GM12878 (cell line): ENCODE results near the gene KATNA1. TPM values are rescaled to one million over a fixed set of nuclear protein-coding genes. Genes with fewer than 3 reads are reported as not detected.

Experiments used
- ATAC-seq: fragments of 200-7000 bp; cut with Tn5 transposase; 3 replicates; pipeline ENCODE4 v1.9.1; 2020; ENCODE audit warnings: mild to moderate bottlenecking, moderate library complexity
- BruUV-seq: library from RNA; stranded (reverse); fragments of 400-500 nt; replicated peaks from 2 replicates; lab custom pipeline; 2021; lab: Mats Ljungman, UMichigan
- CTCF ChIA-PET: fragments of 300-600 bp; sonication (Branson Sonifier 250); formaldehyde crosslinking; extraction: SDS; loops from one replicate; lab custom pipeline; 2021; ENCODE audit warnings: inconsistent platforms; lab: Yijun Ruan, JAX
- POLR2A ChIA-PET: fragments of 350-600 bp; formaldehyde crosslinking; extraction: SDS; loops from one replicate; lab custom pipeline; 2021; ENCODE audit warnings: inconsistent platforms; lab: Charles Lee
- RAD21 ChIA-PET: fragments of 300-600 bp; sonication (Branson Sonifier 250); formaldehyde crosslinking; loops from one replicate; lab custom pipeline; 2023; ENCODE audit warnings: antibody characterized with exemption; ENCODE audit not compliant: unreplicated experiment; lab: Charles Lee
- SMC1A ChIA-PET: fragments of 300-600 bp; sonication (Branson Sonifier 250); formaldehyde crosslinking; loops from one replicate; lab custom pipeline; 2023; ENCODE audit not compliant: unreplicated experiment, uncharacterized antibody; lab: Charles Lee
- DNase-seq: peaks from one replicate; pipeline ENCODE4 v3.0.0-alpha.2; 2011; ENCODE audit warnings: low read depth, low spot score
- FAIRE-seq: peaks from 3 replicates; lab custom pipeline; 2011; peaks lifted over from hg19 to GRCh38; lab: Jason Lieb, UNC
- H2AFZ ChIP-seq: 2 replicates; pipeline ENCODE4 v1.6.0; 2011; ENCODE audit warnings: low read depth, low read length, control low read depth; ENCODE audit not compliant: control insufficient read depth
- H3K27ac ChIP-seq: 2 replicates; pipeline ENCODE4 v1.5.1; 2011; ENCODE audit warnings: control low read depth; ENCODE audit not compliant: control insufficient read depth, insufficient read depth
- H3K27me3 ChIP-seq, 2 experiments: replicated peaks in 1 of 2; 2 replicates each; pipeline versions ENCODE4 v1.6.0 to v1.6.1; 2011; ENCODE audit warnings: low read length in 1 of 2; ENCODE audit not compliant: control insufficient read depth in 2 of 2, insufficient read depth in 2 of 2
- H3K36me3 ChIP-seq, 2 experiments: 2 replicates each; pipeline ENCODE4 v1.5.1; 2011; ENCODE audit warnings: low read length in 1 of 2; ENCODE audit not compliant: control insufficient read depth in 2 of 2, insufficient read depth in 2 of 2
- H3K4me1 ChIP-seq: 2 replicates; pipeline ENCODE4 v1.6.1; 2011; ENCODE audit warnings: mild to moderate bottlenecking, low read length, moderate library complexity, mixed read lengths; ENCODE audit not compliant: control insufficient read depth, insufficient read depth
- H3K4me2 ChIP-seq: 2 replicates; pipeline ENCODE4 v1.6.0; 2011; ENCODE audit warnings: control low read depth; ENCODE audit not compliant: control insufficient read depth, insufficient read depth
- H3K4me3 ChIP-seq: fragments of 200-600 bp; sonication (generic); 2 replicates; pipeline ENCODE4 v1.5.1; 2016
- H3K79me2 ChIP-seq: 2 replicates; pipeline ENCODE4 v1.6.0; 2011; ENCODE audit warnings: low read length; ENCODE audit not compliant: control insufficient read depth, insufficient read depth
- H3K9ac ChIP-seq: 2 replicates; pipeline ENCODE4 v1.8.0; 2011; ENCODE audit warnings: low read length, control low read depth, mixed read lengths; ENCODE audit not compliant: control insufficient read depth, insufficient read depth
- H3K9me3 ChIP-seq: replicated peaks from 3 replicates; pipeline ENCODE4 v1.5.1; 2011; ENCODE audit warnings: mild to moderate bottlenecking, low read length; ENCODE audit not compliant: control insufficient read depth, insufficient read depth
- H4K20me1 ChIP-seq: 2 replicates; pipeline ENCODE4 v1.6.0; 2011; ENCODE audit not compliant: control insufficient read depth, insufficient read depth
- FOS ChIP-seq: IDR thresholded peaks from 3 replicates; pipeline ENCODE4 v1.6.1; 2011; ENCODE audit warnings: borderline replicate concordance; ENCODE audit not compliant: insufficient read length; ENCODE audit errors: extremely low read depth
- KAT2A ChIP-seq: conservative IDR thresholded peaks from 2 replicates; pipeline ENCODE4 v1.6.1; 2011; ENCODE audit warnings: low read depth, low read length; ENCODE audit not compliant: control insufficient read depth
- KLF5 ChIP-seq: fragments of 450-650 bp; IDR thresholded peaks from 2 replicates; pipeline ENCODE4 v1.6.1; 2014; ENCODE audit warnings: mild to moderate bottlenecking; ENCODE audit not compliant: partially characterized antibody
- MTA2 ChIP-seq: fragments of 450-650 bp; IDR thresholded peaks from 2 replicates; pipeline ENCODE4 v1.6.1; 2016; ENCODE audit warnings: low read depth, mild to moderate bottlenecking, moderate library complexity
- NR2F1 ChIP-seq: fragments of 450-650 bp; conservative IDR thresholded peaks from 2 replicates; pipeline ENCODE4 v1.6.1; 2017; ENCODE audit warnings: mild to moderate bottlenecking
- POU2F2 ChIP-seq: IDR thresholded peaks from 3 replicates; pipeline ENCODE4 v1.6.1; 2011; ENCODE audit warnings: low read depth, mild to moderate bottlenecking, low read length, borderline replicate concordance
- RFX5 ChIP-seq: IDR thresholded peaks from 2 replicates; pipeline ENCODE4 v1.6.1; 2011; ENCODE audit warnings: low read depth, low read length, improper control_type of control experiment
- SIX5 ChIP-seq: IDR thresholded peaks from 2 replicates; pipeline ENCODE4 v1.6.1; 2011; ENCODE audit warnings: mild to moderate bottlenecking, low read depth, low read length, moderate library complexity; ENCODE audit not compliant: severe bottlenecking
- YBX1 ChIP-seq: fragments of 450-650 bp; IDR thresholded peaks from 2 replicates; pipeline ENCODE4 v1.6.1; 2016; ENCODE audit warnings: antibody characterized with exemption
- WGBS: methylation state at CpG from one replicate; pipeline ENCODE4 v1.1.6; 2016; ENCODE audit warnings: low lambda C conversion rate; ENCODE audit not compliant: insufficient replicate concordance, insufficient coverage; ENCODE audit errors: missing lambda C conversion rate; 5-methylcytosine and 5-hydroxymethylcytosine counted together
- in situ Hi-C: fragments of 300-500 bp; cut with MboI; formaldehyde crosslinking; loops from 9 replicates; pipeline ENCODE4 v1.14.3; 2018; ENCODE audit warnings: mixed read lengths
- intact Hi-C: fragments of 100-400 bp; cut with micrococcal nuclease; formaldehyde crosslinking; loops from one replicate; pipeline ENCODE4 v1.14.2; 2022; ENCODE audit not compliant: unreplicated experiment
- polyA plus RNA-seq, 11 experiments: library from polyadenylated mRNA; depleted of rRNA in 4 of 11; unstranded in 6 of 11; stranded (reverse) in 5 of 11; fragments of >200 nt; fragmentation: Nextera tagmentation in 4 of 11; fragmentation: Illumina TruSeq in 1 of 11; extraction: Ambion mirVana in 4 of 11; extraction: Trizol in 1 of 11; gene quantifications; 1 replicate in 1 of 11; 2 replicates in 10 of 11; pipeline versions ENCODE4 v1.2.1 to v1.2.3, GENCODE V29; 2011 to 2016; ENCODE audit warnings: inconsistent platforms in 2 of 11, missing spikeins in 2 of 11, low read depth in 1 of 11
- total RNA-seq, 4 experiments: library from RNA; depleted of rRNA in 3 of 4; stranded (reverse); fragments of >200 nt in 3 of 4; fragmentation: Illumina TruSeq in 1 of 4; extraction: Trizol in 1 of 4; gene quantifications; 2 replicates each; pipeline versions ENCODE4 v1.2.1 to v1.2.3, GENCODE V29; 2013 to 2021
- TF ChIP-seq, protein P1 (sequence below): IDR thresholded peaks from 2 replicates; pipeline ENCODE4 v1.6.1; 2012; ENCODE audit warnings: low read depth, low read length, improper control_type of control experiment
- TF ChIP-seq, protein P2 (sequence below): fragments of 450-650 bp; IDR thresholded peaks from 2 replicates; pipeline ENCODE4 v1.6.1; 2016; ENCODE audit warnings: mild to moderate bottlenecking, moderate library complexity, borderline replicate concordance

The KATNA1 gene
- total and polyA plus RNA-seq, 10 of the 15 experiments (the other 5 are each of a cell fraction or from before 2014, with no cell fraction given): 15.4 to 35.3 (median 25.1) TPM

DNA sequence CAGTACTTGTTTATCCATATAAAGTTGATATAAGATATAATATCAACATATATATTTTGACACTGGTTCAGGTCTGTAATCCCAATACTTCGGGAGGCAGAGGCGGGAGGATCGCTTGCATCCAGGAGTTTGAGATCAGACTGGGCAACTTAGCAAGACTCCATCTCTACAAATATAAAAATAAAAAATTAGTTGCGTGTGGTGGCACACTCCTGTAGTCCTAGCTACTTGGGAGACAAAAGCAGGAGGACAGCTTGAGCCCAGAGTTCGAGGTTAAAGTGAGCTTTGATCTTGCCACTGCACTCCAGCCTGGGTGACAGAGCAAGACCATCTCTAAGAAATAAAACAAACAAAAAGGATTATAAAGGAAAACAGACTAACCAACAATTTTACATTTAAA, 8.9 kb upstream of the KATNA1 start:
- no peak for TF ChIP-seq KAT2A
- TF ChIP-seq, protein P1, sequence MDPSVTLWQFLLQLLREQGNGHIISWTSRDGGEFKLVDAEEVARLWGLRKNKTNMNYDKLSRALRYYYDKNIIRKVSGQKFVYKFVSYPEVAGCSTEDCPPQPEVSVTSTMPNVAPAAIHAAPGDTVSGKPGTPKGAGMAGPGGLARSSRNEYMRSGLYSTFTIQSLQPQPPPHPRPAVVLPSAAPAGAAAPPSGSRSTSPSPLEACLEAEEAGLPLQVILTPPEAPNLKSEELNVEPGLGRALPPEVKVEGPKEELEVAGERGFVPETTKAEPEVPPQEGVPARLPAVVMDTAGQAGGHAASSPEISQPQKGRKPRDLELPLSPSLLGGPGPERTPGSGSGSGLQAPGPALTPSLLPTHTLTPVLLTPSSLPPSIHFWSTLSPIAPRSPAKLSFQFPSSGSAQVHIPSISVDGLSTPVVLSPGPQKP: no peak
- TF ChIP-seq POU2F2: no peak
- no peak for TF ChIP-seq SIX5
- TF ChIP-seq, all 136 proteins: peak for 0
- intact Hi-C loops: no loop called here
- ATAC-seq: no peak
- no TSS peak for BruUV-seq
- SMC1A ChIA-PET: interaction anchor here (0.6 to 1.3 kb wide), 3 partner anchors 14 to 47 kb away, joined by 3 read pairs; no protein-coding TSS in a partner anchor
- H2AFZ ChIP-seq: no peak overlapping the region
- no peaks in the 10 kb centered on the region for H3K4me1 ChIP-seq
- H3K27ac ChIP-seq: no peak overlapping the region
- in situ Hi-C loops: no loop called here
- DNase-seq: no peak
- no peak overlapping the region for H3K4me2 ChIP-seq
- no peak overlapping the region for H3K9ac ChIP-seq
- POLR2A ChIA-PET: interaction anchor here (0.6 kb wide), 1 partner anchor 35 kb away, joined by 5 read pairs; no protein-coding TSS in a partner anchor
- H3K36me3 ChIP-seq: peaks cover 0 to 14% of the 10 kb centered on the region in 2 experiments; a peak in 2 of 4 replicates
- H3K27me3 ChIP-seq: no peaks in the 10 kb centered on the region
- H3K79me2 ChIP-seq: no peaks in the 10 kb centered on the region
- H3K9me3 ChIP-seq: no peaks in the 10 kb centered on the region
- RAD21 ChIA-PET: no interaction called here
- H3K4me3 ChIP-seq: no peak overlapping the region
- WGBS: 100% methylated on average over 5 of the region's 5 CpGs
- H4K20me1 ChIP-seq: no peaks in the 10 kb centered on the region
- CTCF ChIA-PET: no interaction called here
- FAIRE-seq: no peak

DNA sequence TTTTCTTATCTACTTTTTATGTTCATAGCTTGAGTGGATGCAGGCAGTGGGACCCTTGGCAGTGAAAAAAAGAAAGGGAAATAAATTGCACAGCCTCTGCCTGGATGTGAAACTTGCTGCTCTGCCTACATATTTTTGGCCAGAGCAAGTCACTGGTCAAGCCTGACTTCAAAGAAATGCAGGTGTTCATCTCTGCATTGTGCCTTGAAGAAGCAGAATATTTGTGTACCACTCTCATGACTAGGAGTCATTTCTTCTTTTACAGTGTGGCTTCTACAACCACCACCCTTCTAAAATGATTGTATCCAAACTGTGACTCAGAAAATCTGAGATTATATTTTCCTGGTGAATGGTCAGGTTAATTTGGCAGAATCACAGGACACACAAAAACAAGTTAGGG, 2.5 kb upstream of the KATNA1 start:
- ChIA-PET POLR2A (interaction anchor here (0.5 kb wide), 1 partner anchor 154 kb away, joined by 6 read pairs; no protein-coding TSS in a partner anchor), RAD21 (interaction anchor here (0.6 to 0.8 kb wide), 3 partner anchors 85 to 356 kb away, joined by 3 to 4 read pairs (median 3); partner anchors contain the start of gene GINM1), SMC1A (interaction anchor here (1.4 kb wide), 1 partner anchor 9 kb away, joined by 6 read pairs; no protein-coding TSS in a partner anchor), CTCF (interaction anchor here (0.7 to 1.4 kb wide), 3 partner anchors 9 to 87 kb away, joined by 3 to 6 read pairs (median 3); no protein-coding TSS in a partner anchor)
- ATAC-seq (no peak), DNase-seq (no peak), FAIRE-seq (no peak)
- no peaks in the 10 kb centered on the region for H3K36me3 ChIP-seq
- no peak overlapping the region for H3K27ac ChIP-seq
- in situ Hi-C loops (no loop called here), intact Hi-C loops (no loop called here)
- no peaks in the 10 kb centered on the region for H3K27me3 ChIP-seq
- no peak overlapping the region for H3K4me2 ChIP-seq
- no peak overlapping the region for H2AFZ ChIP-seq
- H3K9me3 ChIP-seq: no peaks in the 10 kb centered on the region
- no peak overlapping the region for H3K4me3 ChIP-seq
- H4K20me1 ChIP-seq: no peaks in the 10 kb centered on the region
- H3K79me2 ChIP-seq: peaks cover 22% of the 10 kb centered on the region
- no TSS peak for BruUV-seq
- H3K4me1 ChIP-seq: no peaks in the 10 kb centered on the region
- H3K9ac ChIP-seq: no peak overlapping the region
- TF ChIP-seq RFX5 (no peak), YBX1 (no peak), MTA2 (no peak), FOS (no peak), KLF5 (no peak), NR2F1 (no peak)
- TF ChIP-seq, protein P2, sequence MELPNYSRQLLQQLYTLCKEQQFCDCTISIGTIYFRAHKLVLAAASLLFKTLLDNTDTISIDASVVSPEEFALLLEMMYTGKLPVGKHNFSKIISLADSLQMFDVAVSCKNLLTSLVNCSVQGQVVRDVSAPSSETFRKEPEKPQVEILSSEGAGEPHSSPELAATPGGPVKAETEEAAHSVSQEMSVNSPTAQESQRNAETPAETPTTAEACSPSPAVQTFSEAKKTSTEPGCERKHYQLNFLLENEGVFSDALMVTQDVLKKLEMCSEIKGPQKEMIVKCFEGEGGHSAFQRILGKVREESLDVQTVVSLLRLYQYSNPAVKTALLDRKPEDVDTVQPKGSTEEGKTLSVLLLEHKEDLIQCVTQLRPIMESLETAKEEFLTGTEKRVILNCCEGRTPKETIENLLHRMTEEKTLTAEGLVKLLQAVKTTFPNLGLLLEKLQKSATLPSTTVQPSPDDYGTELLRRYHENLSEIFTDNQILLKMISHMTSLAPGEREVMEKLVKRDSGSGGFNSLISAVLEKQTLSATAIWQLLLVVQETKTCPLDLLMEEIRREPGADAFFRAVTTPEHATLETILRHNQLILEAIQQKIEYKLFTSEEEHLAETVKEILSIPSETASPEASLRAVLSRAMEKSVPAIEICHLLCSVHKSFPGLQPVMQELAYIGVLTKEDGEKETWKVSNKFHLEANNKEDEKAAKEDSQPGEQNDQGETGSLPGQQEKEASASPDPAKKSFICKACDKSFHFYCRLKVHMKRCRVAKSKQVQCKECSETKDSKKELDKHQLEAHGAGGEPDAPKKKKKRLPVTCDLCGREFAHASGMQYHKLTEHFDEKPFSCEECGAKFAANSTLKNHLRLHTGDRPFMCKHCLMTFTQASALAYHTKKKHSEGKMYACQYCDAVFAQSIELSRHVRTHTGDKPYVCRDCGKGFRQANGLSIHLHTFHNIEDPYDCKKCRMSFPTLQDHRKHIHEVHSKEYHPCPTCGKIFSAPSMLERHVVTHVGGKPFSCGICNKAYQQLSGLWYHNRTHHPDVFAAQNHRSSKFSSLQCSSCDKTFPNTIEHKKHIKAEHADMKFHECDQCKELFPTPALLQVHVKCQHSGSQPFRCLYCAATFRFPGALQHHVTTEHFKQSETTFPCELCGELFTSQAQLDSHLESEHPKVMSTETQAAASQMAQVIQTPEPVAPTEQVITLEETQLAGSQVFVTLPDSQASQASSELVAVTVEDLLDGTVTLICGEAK: no peak
